Activated gamma-delta T cell treated with Interleukin-2 at 50 U/mL for 16 hours (primary cell): ENCODE data around the gene TPX2.
"Not testable (repeated sequence)": the region's sequence is repeated elsewhere in the genome, so short reads cannot be mapped to it uniquely, and the experiment has no call there.

Experiments used
- DNase-seq: peaks from one replicate; pipeline ENCODE4 v3.0.0-alpha.2; 2020

TPX2 gene

GRCh38 chr20:31764641-31765305 is 25.7 kb downstream of the TPX2 start:
- no peak for DNase-seq

- no peak for DNase-seq
Measured at GRCh38 chr20:31767805-31768204, 28.7 kb downstream of the TPX2 start.

GRCh38 chr20:31769681-31770080 is 30.6 kb downstream of the TPX2 start:
- DNase-seq, result no peak

- DNase-seq, result no peak
Measured at GRCh38 chr20:31770243-31770642, 31.2 kb downstream of the TPX2 start.

GRCh38 chr20:31774408-31774807 is 35.3 kb downstream of the TPX2 start:
- DNase-seq, result no peak

- no peak for DNase-seq
Measured at GRCh38 chr20:31780839-31781238, 41.7 kb downstream of the TPX2 start.

- no peak for DNase-seq
Measured at GRCh38 chr20:31781945-31782344, 42.9 kb downstream of the TPX2 start.

- no peak for DNase-seq
Measured at GRCh38 chr20:31784354-31785044, 45.4 kb downstream of the TPX2 start.

- DNase-seq, result no peak
Measured at GRCh38 chr20:31785089-31785488, 46.0 kb downstream of the TPX2 start.

- no peak for DNase-seq
Measured at GRCh38 chr20:31788578-31788977, 49.5 kb downstream of the TPX2 start.

GRCh38 chr20:31790401-31790800 is 51.3 kb downstream of the TPX2 start:
- DNase-seq, result no peak

- no peak for DNase-seq
Measured at GRCh38 chr20:31797364-31797763, 58.3 kb downstream of the TPX2 start.

GRCh38 chr20:31801508-31801907 is 62.4 kb downstream of the TPX2 start:
- DNase-seq, result no peak

- no peak for DNase-seq
Measured at GRCh38 chr20:31803552-31804291, 64.6 kb downstream of the TPX2 start.

GRCh38 chr20:31806564-31807355 is 67.7 kb downstream of the TPX2 start:
- DNase-seq, result no peak

GRCh38 chr20:31808481-31808880 is 69.4 kb downstream of the TPX2 start:
- no peak for DNase-seq

GRCh38 chr20:31809661-31810060 is 70.6 kb downstream of the TPX2 start:
- DNase-seq, result no peak

GRCh38 chr20:31811198-31811597 is 72.1 kb downstream of the TPX2 start:
- no peak for DNase-seq

GRCh38 chr20:31811796-31812728 is 73.0 kb downstream of the TPX2 start:
- no peak for DNase-seq

- no peak for DNase-seq
Measured at GRCh38 chr20:31813611-31814010, 74.5 kb downstream of the TPX2 start.

GRCh38 chr20:31814142-31814541 is 75.1 kb downstream of the TPX2 start:
- DNase-seq, result not testable (repeated sequence)
